ACC112 (cell line): ENCODE data around the gene COL8A2.

Experiments
- H2AFZ ChIP-seq: fragments of 200-600 bp; sonication (generic); one replicate; pipeline ENCODE4 v1.6.0; 2017; ENCODE audit warnings: antibody characterized with exemption, low read length; ENCODE audit not compliant: unreplicated experiment
- H3K27ac ChIP-seq: fragments of 200-600 bp; sonication (generic); 2 replicates; pipeline ENCODE4 v1.5.1; 2014; ENCODE audit warnings: low read depth, mild to moderate bottlenecking, antibody characterized with exemption, low read length, moderate library complexity
- H3K27me3 ChIP-seq: fragments of 200-600 bp; sonication (generic); 2 replicates; pipeline ENCODE4 v1.6.1; 2014; ENCODE audit warnings: mild to moderate bottlenecking, antibody characterized with exemption, low read length, moderate library complexity, mixed read lengths; ENCODE audit not compliant: insufficient read depth
- H3K36me3 ChIP-seq: fragments of 200-600 bp; sonication (generic); 2 replicates; pipeline ENCODE4 v1.6.1; 2016; ENCODE audit warnings: mild to moderate bottlenecking, antibody characterized with exemption, low read length, moderate library complexity, mixed read lengths; ENCODE audit not compliant: insufficient read depth
- H3K4me1 ChIP-seq: fragments of 200-600 bp; sonication (generic); one replicate; pipeline ENCODE4 v1.6.1; 2016; ENCODE audit warnings: low read length, mixed read lengths; ENCODE audit not compliant: insufficient read depth, unreplicated experiment, control insufficient read depth
- H3K4me3 ChIP-seq: fragments of 200-600 bp; sonication (generic); 2 replicates; pipeline ENCODE4 v1.5.1; 2014; ENCODE audit warnings: mild to moderate bottlenecking, low read depth, low read length
- H3K79me2 ChIP-seq: fragments of 200-600 bp; sonication (generic); one replicate; pipeline ENCODE4 v1.6.0; 2016; ENCODE audit warnings: low read length; ENCODE audit not compliant: control insufficient read depth, unreplicated experiment, insufficient read depth

COL8A2 gene

GRCh38 chr1:36135330-36135667 lies 10.3 kb upstream of the COL8A2 start:
- H3K27ac ChIP-seq, result peak overlapping the region; percentile 83
- H3K27me3 ChIP-seq, result no peaks in the 10 kb centered on the region
- H3K4me1 ChIP-seq, result peaks cover 53% of the 10 kb centered on the region
- no peak overlapping the region for H3K4me3 ChIP-seq
- peaks cover 12% of the 10 kb centered on the region for H3K79me2 ChIP-seq
- H3K36me3 ChIP-seq, result peaks cover 6% of the 10 kb centered on the region; the same call in 1 of the 2 replicates
- no peak overlapping the region for H2AFZ ChIP-seq

- Histone ChIP-seq H3K79me2 (peaks cover 6% of the 10 kb centered on the region), H2AFZ (no peak overlapping the region), H3K36me3 (peaks cover 6% of the 10 kb centered on the region; the same call in 1 of the 2 replicates), H3K27me3 (no peaks in the 10 kb centered on the region), H3K4me3 (no peak overlapping the region), H3K4me1 (peaks cover 48% of the 10 kb centered on the region), H3K27ac (peak overlapping the region; percentile 83)
These were observed 9.7 kb upstream of the COL8A2 start for GRCh38 chr1:36134505-36135329.

- no peak overlapping the region for H2AFZ ChIP-seq
These were observed 9.0 kb upstream of the COL8A2 start for GRCh38 chr1:36134031-36134430.

GRCh38 chr1:36133484-36133883 lies 8.5 kb upstream of the COL8A2 start:
- no peaks in the 10 kb centered on the region for H3K27me3 ChIP-seq
- H3K4me3 ChIP-seq, result no peak overlapping the region
- H3K4me1 ChIP-seq, result peaks cover 48% of the 10 kb centered on the region
- peaks cover 6% of the 10 kb centered on the region; the same call in 1 of the 2 replicates for H3K36me3 ChIP-seq
- no peak overlapping the region for H2AFZ ChIP-seq
- H3K27ac ChIP-seq, result peak overlapping the region; percentile 83
- H3K79me2 ChIP-seq, result no peaks in the 10 kb centered on the region

More at GRCh38 chr1:36134031-36134430, 9.0 kb upstream of the COL8A2 start:
- no peaks in the 10 kb centered on the region for H3K79me2 ChIP-seq
- peak overlapping the region; percentile 83 for H3K27ac ChIP-seq
- H3K27me3 ChIP-seq, result no peaks in the 10 kb centered on the region
- peaks cover 6% of the 10 kb centered on the region; the same call in 1 of the 2 replicates for H3K36me3 ChIP-seq
- no peak overlapping the region for H3K4me3 ChIP-seq
- peaks cover 48% of the 10 kb centered on the region for H3K4me1 ChIP-seq

GRCh38 chr1:36132029-36132428 lies 7.0 kb upstream of the COL8A2 start:
- H3K4me3 ChIP-seq, result no peak overlapping the region
- peaks cover 40% of the 10 kb centered on the region for H3K4me1 ChIP-seq
- no peaks in the 10 kb centered on the region for H3K79me2 ChIP-seq
- H3K27ac ChIP-seq, result no peak overlapping the region
- H3K36me3 ChIP-seq, result no peaks in the 10 kb centered on the region
- no peaks in the 10 kb centered on the region for H3K27me3 ChIP-seq
- H2AFZ ChIP-seq, result no peak overlapping the region

- Histone ChIP-seq H3K79me2 (no peaks in the 10 kb centered on the region), H2AFZ (no peak overlapping the region), H3K4me3 (no peak overlapping the region), H3K36me3 (no peaks in the 10 kb centered on the region), H3K27ac (no peak overlapping the region), H3K4me1 (peaks cover 9% of the 10 kb centered on the region), H3K27me3 (peaks cover 22% of the 10 kb centered on the region)
These were observed 3.8 kb upstream of the COL8A2 start for GRCh38 chr1:36128905-36129206.

- no peak overlapping the region for H3K27ac ChIP-seq
- no peaks in the 10 kb centered on the region for H3K79me2 ChIP-seq
- no peak overlapping the region for H3K4me3 ChIP-seq
- H2AFZ ChIP-seq, result no peak overlapping the region
- H3K36me3 ChIP-seq, result no peaks in the 10 kb centered on the region
- peaks cover 5% of the 10 kb centered on the region for H3K4me1 ChIP-seq
- peaks cover 24% of the 10 kb centered on the region for H3K27me3 ChIP-seq
These were observed 3.3 kb upstream of the COL8A2 start for GRCh38 chr1:36128126-36128904.

- no peak overlapping the region for H2AFZ ChIP-seq
- no peaks in the 10 kb centered on the region for H3K36me3 ChIP-seq
- H3K27me3 ChIP-seq, result peaks cover 24% of the 10 kb centered on the region
- H3K4me3 ChIP-seq, result no peak overlapping the region
- H3K79me2 ChIP-seq, result no peaks in the 10 kb centered on the region
- H3K4me1 ChIP-seq, result no peaks in the 10 kb centered on the region
- H3K27ac ChIP-seq, result no peak overlapping the region
These were observed 1.9 kb upstream of the COL8A2 start for GRCh38 chr1:36126797-36127500.

- Histone ChIP-seq H2AFZ (no peak overlapping the region), H3K27me3 (peaks cover 24% of the 10 kb centered on the region), H3K79me2 (no peaks in the 10 kb centered on the region), H3K36me3 (no peaks in the 10 kb centered on the region), H3K27ac (no peak overlapping the region), H3K4me1 (no peaks in the 10 kb centered on the region), H3K4me3 (no peak overlapping the region)
These were observed 1.1 kb upstream of the COL8A2 start for GRCh38 chr1:36126005-36126716.

- no peak overlapping the region for H3K27ac ChIP-seq
- H3K36me3 ChIP-seq, result no peaks in the 10 kb centered on the region
- no peak overlapping the region for H2AFZ ChIP-seq
- peaks cover 24% of the 10 kb centered on the region for H3K27me3 ChIP-seq
- no peaks in the 10 kb centered on the region for H3K79me2 ChIP-seq
- H3K4me1 ChIP-seq, result no peaks in the 10 kb centered on the region
- H3K4me3 ChIP-seq, result no peak overlapping the region
These were observed 456 bp downstream of the COL8A2 start for GRCh38 chr1:36124404-36125128.
